Thymus (tissue), 11 donors: ENCODE data around the gene FRAS1. TPM values are rescaled to one million over a fixed set of nuclear protein-coding genes. Genes with fewer than 3 reads are reported as not detected.

Experiments used
- DNase-seq, 9 donors: peaks; one replicate each; pipeline ENCODE4 v3.0.0-alpha.2; 2013; ENCODE audit warnings: low spot score in 9 of 9, low read depth in 6 of 9, missing footprints in 1 of 9
- H3K27ac ChIP-seq, 2 donors: one replicate each; pipeline ENCODE4 v1.5.1; 2013; ENCODE audit warnings: control low read depth in 1 of 2, low read depth in 1 of 2, low read length in 1 of 2, mild to moderate bottlenecking in 1 of 2, moderate library complexity in 1 of 2
- H3K27me3 ChIP-seq, 2 donors: one replicate each; pipeline ENCODE4 v1.5.1; 2013; ENCODE audit warnings: low read length in 1 of 2; ENCODE audit not compliant: control insufficient read depth in 2 of 2, insufficient read depth in 1 of 2
- H3K36me3 ChIP-seq, 2 donors: one replicate each; pipeline ENCODE4 v1.5.1; 2013; ENCODE audit warnings: low read length in 1 of 2, mild to moderate bottlenecking in 1 of 2, moderate library complexity in 1 of 2; ENCODE audit not compliant: control insufficient read depth in 2 of 2, insufficient read depth in 2 of 2
- H3K4me1 ChIP-seq, 2 donors: one replicate each; pipeline ENCODE4 v1.5.1; 2013; ENCODE audit warnings: low read length in 2 of 2; ENCODE audit not compliant: control insufficient read depth in 2 of 2, insufficient read depth in 2 of 2
- H3K4me3 ChIP-seq, 2 donors: one replicate each; pipeline ENCODE4 v1.5.1; 2013; ENCODE audit warnings: low read length in 2 of 2, control low read depth in 1 of 2, mild to moderate bottlenecking in 1 of 2
- H3K9me3 ChIP-seq, 2 donors: one replicate each; pipeline ENCODE4 v1.5.1; 2013; ENCODE audit warnings: low read length in 1 of 2, mild to moderate bottlenecking in 1 of 2; ENCODE audit not compliant: control insufficient read depth in 2 of 2, insufficient read depth in 1 of 2
- WGBS: extraction: QIAGEN DNeasy Blood & Tissue Kit; methylation state at CpG from one replicate; pipeline ENCODE4 v1.1.7; 2013; 5-methylcytosine and 5-hydroxymethylcytosine counted together
- polyA plus RNA-seq: library from polyadenylated mRNA; stranded (reverse); fragments of 200-250 nt; gene quantifications from one replicate; pipeline ENCODE4 v1.2.3, GENCODE V29; 2013
- total RNA-seq: library from RNA; stranded (reverse); fragments of 120-200 nt; gene quantifications from one replicate; pipeline ENCODE4 v1.2.4, GENCODE V29; 2013
- donor health status: healthy.

The FRAS1 gene
- total and polyA plus RNA-seq, 2 donors: 1.0 to 1.6 TPM

GRCh38 chr4:78068481-78068880 lies 11.4 kb downstream of the FRAS1 start:
- no peak for DNase-seq
- H3K9me3 ChIP-seq: no peaks in the 10 kb centered on the region
- WGBS: 94% methylated on average over 1 of the region's 1 CpG
- no peaks in the 10 kb centered on the region for H3K36me3 ChIP-seq
- H3K27ac ChIP-seq: no peak overlapping the region
- no peak overlapping the region for H3K4me3 ChIP-seq
- no peaks in the 10 kb centered on the region for H3K27me3 ChIP-seq
- H3K4me1 ChIP-seq: no peaks in the 10 kb centered on the region

GRCh38 chr4:78069319-78069718 lies 12.2 kb downstream of the FRAS1 start:
- H3K27ac ChIP-seq: no peak overlapping the region
- no peaks in the 10 kb centered on the region for H3K36me3 ChIP-seq
- no peak overlapping the region for H3K4me3 ChIP-seq
- H3K27me3 ChIP-seq: no peaks in the 10 kb centered on the region
- no peak for DNase-seq
- no peaks in the 10 kb centered on the region for H3K9me3 ChIP-seq
- 93% methylated on average over 4 of the region's 4 CpGs for WGBS
- H3K4me1 ChIP-seq: no peaks in the 10 kb centered on the region

GRCh38 chr4:78069859-78070258 lies 12.7 kb downstream of the FRAS1 start:
- Histone ChIP-seq H3K27ac (no peak overlapping the region), H3K4me1 (no peaks in the 10 kb centered on the region), H3K36me3 (no peaks in the 10 kb centered on the region), H3K27me3 (no peaks in the 10 kb centered on the region), H3K4me3 (no peak overlapping the region), H3K9me3 (no peaks in the 10 kb centered on the region)
- no peak for DNase-seq
- 94% methylated on average over 3 of the region's 3 CpGs for WGBS

- no peak for DNase-seq
- no peak overlapping the region for H3K27ac ChIP-seq
- WGBS: 88% methylated on average over 2 of the region's 2 CpGs
- H3K9me3 ChIP-seq: no peaks in the 10 kb centered on the region
- H3K4me3 ChIP-seq: no peak overlapping the region
- H3K27me3 ChIP-seq: no peaks in the 10 kb centered on the region
- H3K36me3 ChIP-seq: no peaks in the 10 kb centered on the region
- no peaks in the 10 kb centered on the region for H3K4me1 ChIP-seq
These were observed 13.7 kb downstream of the FRAS1 start for GRCh38 chr4:78070731-78071282.

GRCh38 chr4:78074759-78075158 lies 17.6 kb downstream of the FRAS1 start:
- no peaks in the 10 kb centered on the region for H3K36me3 ChIP-seq
- H3K27ac ChIP-seq: no peak overlapping the region
- H3K4me3 ChIP-seq: no peak overlapping the region
- no peaks in the 10 kb centered on the region for H3K9me3 ChIP-seq
- WGBS: 98% methylated on average over 3 of the region's 3 CpGs
- H3K27me3 ChIP-seq: no peaks in the 10 kb centered on the region
- H3K4me1 ChIP-seq: no peaks in the 10 kb centered on the region
- no peak for DNase-seq

- no peak overlapping the region for H3K27ac ChIP-seq
- no peaks in the 10 kb centered on the region for H3K9me3 ChIP-seq
- no peak overlapping the region for H3K4me3 ChIP-seq
- H3K27me3 ChIP-seq: no peaks in the 10 kb centered on the region
- no peak for DNase-seq
- no peaks in the 10 kb centered on the region for H3K4me1 ChIP-seq
- H3K36me3 ChIP-seq: no peaks in the 10 kb centered on the region
- WGBS: 100% methylated on average over 1 of the region's 1 CpG
These were observed 18.9 kb downstream of the FRAS1 start for GRCh38 chr4:78075986-78076385.

GRCh38 chr4:78078101-78078500 lies 21.0 kb downstream of the FRAS1 start:
- Histone ChIP-seq H3K4me3 (no peak overlapping the region), H3K27ac (no peak overlapping the region), H3K27me3 (no peaks in the 10 kb centered on the region), H3K36me3 (no peaks in the 10 kb centered on the region), H3K9me3 (no peaks in the 10 kb centered on the region), H3K4me1 (no peaks in the 10 kb centered on the region)
- DNase-seq: no peak
- WGBS: 99% methylated on average over 1 of the region's 1 CpG

GRCh38 chr4:78079726-78080430 lies 22.8 kb downstream of the FRAS1 start:
- Histone ChIP-seq H3K27ac (no peak overlapping the region), H3K36me3 (no peaks in the 10 kb centered on the region), H3K27me3 (no peaks in the 10 kb centered on the region), H3K4me3 (no peak overlapping the region), H3K4me1 (no peaks in the 10 kb centered on the region), H3K9me3 (no peaks in the 10 kb centered on the region)
- 79% methylated on average over 10 of the region's 10 CpGs for WGBS
- no peak for DNase-seq

GRCh38 chr4:78081541-78081940 lies 24.4 kb downstream of the FRAS1 start:
- no peaks in the 10 kb centered on the region for H3K4me1 ChIP-seq
- H3K4me3 ChIP-seq: no peak overlapping the region
- no peaks in the 10 kb centered on the region for H3K36me3 ChIP-seq
- H3K27ac ChIP-seq: no peak overlapping the region
- no peaks in the 10 kb centered on the region for H3K27me3 ChIP-seq
- no peaks in the 10 kb centered on the region for H3K9me3 ChIP-seq
- DNase-seq: no peak
- WGBS: 97% methylated on average over 2 of the region's 2 CpGs
